Posterior cingulate gyrus (tissue), 11 donors: Measurements from ENCODE around the gene ARL3.
"Not testable (repeated sequence)": the region's sequence is repeated elsewhere in the genome, so short reads cannot be mapped to it uniquely, and the experiment has no call there.

ENCODE experiments used
- DNase-seq, 10 donors: peaks; one replicate each; pipeline versions ENCODE4 v3.0.0 to v3.0.0-alpha.2; 2020 to 2021; ENCODE audit warnings: mixed read lengths in 3 of 10
- intact Hi-C: fragments of 100-400 bp; cut with DNase I; formaldehyde crosslinking; loops from one replicate; pipeline ENCODE4 v1.15.1; 2023

Gene ARL3

DNA sequence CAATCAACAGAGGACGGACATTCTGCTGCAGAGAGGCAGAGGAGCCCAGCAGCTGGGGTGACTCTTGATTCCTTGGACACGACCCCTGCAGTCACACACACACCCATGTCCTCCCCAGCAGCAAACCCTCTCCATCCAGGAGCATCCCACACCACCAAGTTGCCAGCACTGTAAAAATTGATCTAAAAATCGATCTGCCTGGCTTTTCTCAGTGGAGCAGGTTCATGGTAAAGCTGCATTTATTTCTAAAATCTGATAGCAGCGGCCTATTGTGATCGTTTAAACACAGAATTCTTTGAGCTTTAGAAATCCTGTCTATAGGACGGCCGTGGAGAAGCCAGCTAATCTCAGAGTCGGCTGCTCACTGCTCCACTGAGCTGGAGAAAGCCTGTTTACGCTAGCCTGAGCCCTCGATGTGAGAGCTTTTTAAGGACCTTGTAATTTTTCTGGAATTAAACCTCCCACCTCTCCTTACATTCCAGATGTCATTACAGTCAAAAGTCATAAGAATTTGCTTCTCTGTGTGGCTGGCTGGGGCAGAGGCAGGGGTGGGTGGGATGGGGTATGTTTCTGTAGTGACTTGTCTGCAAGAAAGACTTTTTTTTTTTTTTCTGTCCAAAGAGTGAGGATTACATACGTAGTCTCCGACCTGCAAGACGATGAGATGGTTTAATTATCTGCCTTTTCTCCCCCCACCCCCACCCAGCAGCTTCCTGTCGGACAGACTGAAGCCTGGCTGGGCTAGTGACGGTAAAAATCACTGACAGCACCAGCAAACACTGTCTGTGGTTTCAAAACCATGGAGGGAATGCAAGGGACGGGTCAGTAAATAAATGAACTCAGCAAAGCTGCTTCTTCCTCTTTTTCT is 38.3 kb downstream of the ARL3 start:
- intact Hi-C loops, result loop anchor here (5.0 kb wide), 1 partner anchor 36 kb away; the partner anchor contains the start of genes ARL3 and SFXN2
- peak in 2 of 10 donors; percentile 59 to 72 for DNase-seq

DNA sequence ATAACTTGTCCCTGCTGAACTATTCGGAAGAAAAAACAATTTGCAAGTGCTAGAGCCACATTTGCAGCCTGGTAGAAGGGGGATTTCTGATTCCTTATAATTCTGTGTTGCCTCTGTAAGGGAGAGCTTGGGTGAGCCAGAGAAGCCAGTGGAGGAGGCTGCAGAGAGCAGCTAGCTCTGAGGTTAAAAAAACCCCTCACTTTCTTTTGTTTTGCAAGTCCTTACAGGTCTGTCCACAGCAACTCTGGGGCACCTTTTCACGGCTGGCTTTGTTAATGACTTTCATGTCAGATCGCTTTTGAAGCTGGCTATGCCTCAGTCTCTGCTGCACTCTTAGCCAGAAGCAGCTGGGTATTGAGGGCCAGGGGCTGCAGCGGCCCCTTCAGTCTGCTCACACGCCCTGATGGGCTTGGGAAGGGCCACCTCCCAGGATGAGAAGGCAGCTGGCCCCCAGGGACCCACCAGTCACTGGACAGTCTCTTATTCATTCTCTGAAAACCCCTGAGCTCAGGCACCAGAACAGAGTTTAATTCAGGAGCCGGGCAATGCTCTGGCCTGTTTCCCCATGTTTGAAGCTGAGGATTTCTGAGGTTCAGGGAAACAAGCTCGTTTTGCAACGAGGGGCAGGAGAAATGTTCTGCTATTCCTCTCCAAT is 39.1 kb downstream of the ARL3 start:
- peak in 2 of 10 donors; percentile 53 to 59 for DNase-seq
- intact Hi-C loops, result loop anchor here (5.0 kb wide), 1 partner anchor 37 kb away; the partner anchor contains the start of genes ARL3 and SFXN2

DNA sequence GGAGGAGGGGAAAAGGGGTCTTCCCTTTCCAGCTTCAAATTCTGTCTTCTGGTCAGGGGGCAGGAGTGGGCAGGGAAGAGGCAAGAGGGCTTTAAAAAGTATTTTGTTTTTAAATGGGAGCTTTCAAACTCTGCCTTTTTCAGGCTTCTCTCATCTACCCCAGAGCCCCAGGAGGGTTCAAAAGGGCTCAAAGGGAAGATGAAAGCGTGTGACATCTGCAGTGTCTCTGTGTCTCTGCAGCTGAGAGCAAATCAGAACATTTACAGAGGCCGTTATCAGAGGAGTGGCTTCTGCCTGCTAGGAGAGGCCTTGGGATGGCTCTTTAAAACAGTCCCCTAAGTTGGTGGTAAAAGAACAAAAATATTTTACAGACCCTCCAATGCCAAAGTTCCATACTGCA is 39.6 kb downstream of the ARL3 start:
- peak in 1 of 10 donors; percentile 42 for DNase-seq
- intact Hi-C loops, result no loop called here

DNA sequence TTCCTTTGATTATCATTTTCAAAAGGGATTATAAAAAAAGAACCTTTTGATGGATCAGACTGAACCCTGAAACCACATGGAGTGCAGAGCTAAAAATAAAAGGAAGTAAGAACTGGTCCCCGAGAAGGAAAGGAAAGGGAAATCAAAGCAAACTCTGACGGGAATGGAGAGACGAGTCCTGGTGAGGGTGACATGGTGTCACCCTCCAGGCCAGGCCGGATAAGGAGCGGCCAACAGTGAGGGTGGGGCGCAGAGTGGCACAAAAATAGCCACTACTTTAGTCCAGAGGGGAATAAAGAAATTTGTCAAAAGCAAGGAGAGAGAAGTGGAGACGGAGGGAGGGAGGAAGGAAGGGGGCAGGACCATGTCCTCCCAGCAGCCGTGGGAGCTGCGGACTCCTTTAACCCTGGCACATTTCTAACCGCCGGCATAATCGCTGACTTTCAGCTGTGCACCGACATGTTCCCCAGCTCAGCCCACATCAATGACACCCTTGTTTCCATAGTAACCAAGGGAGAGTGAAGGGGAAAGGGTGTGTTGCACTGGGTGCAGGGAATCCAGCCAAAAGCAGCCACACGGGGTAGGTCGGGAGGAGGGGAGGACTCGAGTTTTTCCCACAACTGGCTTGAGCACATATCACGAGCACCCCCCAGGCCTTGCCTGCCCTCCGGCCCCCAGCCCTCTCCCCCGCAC is 40.2 kb downstream of the ARL3 start:
- DNase-seq, result peak in 9 of 10 donors; percentile 40 to 93 (median 60)
- intact Hi-C loops, result no loop called here

DNA sequence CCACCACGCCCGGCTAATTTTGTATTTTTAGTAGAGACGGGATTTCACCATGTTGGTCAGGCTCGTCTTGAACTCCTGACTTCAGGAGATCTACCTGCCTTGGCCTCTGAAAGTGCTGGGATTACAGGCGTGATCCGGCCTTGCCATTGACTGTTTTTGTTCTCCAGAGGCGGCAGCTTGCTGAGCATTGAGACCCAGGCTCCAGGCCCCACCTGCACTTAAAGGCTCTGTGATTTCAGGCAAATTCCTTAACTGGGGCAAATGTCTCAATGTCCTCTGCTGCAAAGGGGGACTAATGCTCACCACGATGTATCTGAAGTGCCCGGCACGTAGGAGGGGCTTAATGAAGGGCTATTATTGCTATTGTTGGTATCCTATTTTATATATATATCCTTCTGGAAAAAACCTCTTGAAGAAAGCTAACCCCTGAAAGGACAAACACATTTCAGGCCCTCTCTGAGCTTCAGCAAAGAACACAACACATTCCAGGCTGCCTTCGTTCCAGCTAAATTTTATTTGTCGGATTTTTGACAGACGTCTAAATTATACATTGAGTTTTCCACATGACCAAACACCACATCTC is 40.9 kb downstream of the ARL3 start:
- peak in 2 of 10 donors; percentile 31 to 59 for DNase-seq
- intact Hi-C loops, result no loop called here

DNA sequence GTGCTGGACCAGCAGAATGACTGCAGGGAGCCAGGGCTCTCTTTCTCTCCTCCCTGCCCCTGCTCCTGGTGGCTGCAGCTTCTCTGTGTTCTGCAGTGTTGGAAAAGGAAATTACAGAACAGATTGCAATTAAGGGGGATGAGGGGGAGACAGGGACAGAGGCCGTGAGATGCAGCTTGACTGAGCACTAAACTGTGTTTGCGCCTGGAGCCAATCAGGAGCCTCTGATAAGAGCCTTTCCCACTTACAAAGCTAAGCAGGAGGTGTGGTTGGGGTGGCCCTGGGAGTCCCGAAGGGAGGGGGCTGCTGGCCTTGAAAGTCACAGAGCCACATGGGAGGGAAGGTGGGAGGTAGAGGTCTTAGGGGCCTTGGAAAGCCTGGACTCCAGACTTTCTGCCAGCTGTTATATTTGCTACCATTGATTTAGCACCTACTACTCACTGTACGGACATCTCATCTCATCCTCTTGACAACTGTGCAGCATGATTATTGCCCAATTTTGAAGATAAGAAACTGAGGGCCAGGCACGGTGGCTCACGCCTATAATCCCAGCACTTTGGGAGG is 43.2 kb downstream of the ARL3 start:
- intact Hi-C loops, result no loop called here
- DNase-seq, result peak in 3 of 10 donors; percentile 14 to 72 (median 29)

DNA sequence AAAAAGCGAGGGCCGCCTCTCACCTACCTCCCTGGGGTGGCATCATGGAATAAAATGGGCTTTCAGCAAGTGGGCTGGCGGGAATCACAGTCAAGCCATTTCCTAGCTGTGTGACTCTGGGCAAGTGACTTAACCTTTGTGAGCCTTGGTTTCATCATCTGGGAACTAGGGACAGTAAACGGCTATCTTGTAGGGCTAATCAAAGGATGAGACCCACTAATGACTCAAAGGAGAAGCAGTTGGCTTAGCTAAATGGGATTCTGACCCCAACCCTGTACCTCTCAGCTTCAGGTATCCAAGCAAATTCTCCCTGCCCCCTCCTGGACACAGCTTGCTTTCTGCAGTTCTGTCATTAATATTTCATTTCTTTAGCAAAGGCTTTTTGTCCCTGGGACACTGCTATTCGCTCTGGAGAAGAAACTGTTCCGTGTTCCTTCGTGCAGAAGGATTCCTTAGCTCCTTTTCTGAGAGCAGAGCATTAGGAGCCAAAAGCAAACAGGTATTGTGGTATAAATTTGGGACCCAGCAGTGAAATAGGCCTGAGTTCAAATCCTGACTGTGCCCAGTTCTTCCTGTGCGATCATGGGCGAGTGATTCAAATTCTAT is 44.0 kb downstream of the ARL3 start:
- peak in 2 of 10 donors; percentile 4 to 9 for DNase-seq
- intact Hi-C loops, result no loop called here

DNA sequence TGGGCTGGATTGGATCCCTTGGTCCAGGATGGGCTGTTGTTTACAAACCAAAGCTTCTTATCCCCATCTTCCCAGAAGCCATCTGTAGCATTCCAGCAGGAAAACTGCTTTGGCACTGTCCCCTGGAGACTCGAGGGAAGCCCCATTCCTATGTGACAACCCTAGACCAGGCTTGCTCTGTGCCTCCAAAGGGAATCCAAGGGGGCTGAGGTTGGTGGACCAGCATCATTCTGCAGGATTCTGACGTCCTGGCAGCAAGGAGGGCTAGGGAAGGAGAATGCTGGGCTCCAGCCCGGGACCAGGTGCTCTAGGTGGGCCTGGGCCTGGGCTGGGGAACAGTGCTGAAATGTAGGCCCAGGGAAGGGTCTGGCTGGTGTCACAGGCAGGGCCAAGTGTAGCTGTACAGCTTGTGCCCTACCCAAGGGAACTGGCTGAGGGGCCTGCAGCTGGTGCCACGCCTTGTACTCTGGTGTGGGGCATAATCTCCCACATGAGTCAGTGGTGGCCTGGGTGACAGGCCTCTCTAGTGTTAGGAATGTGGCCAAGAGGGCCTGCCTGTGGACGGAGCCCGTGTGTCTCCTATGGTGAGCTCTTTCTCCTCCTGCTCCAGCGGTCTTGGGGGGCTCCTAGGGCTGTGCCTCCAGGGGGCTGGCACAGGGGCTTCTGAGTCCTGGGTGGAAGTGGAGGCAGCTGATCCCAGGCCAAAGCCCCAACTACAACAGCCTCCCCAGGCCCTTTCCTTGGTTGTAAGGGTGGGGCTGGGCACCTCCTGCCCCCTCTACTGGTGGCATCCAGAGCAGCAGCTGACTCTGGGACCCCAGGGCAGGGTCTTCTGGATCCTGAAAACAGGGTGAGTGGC is 44.8 kb downstream of the ARL3 start:
- intact Hi-C loops, result no loop called here
- peak in 3 of 10 donors; percentile 53 to 89 (median 75) for DNase-seq

DNA sequence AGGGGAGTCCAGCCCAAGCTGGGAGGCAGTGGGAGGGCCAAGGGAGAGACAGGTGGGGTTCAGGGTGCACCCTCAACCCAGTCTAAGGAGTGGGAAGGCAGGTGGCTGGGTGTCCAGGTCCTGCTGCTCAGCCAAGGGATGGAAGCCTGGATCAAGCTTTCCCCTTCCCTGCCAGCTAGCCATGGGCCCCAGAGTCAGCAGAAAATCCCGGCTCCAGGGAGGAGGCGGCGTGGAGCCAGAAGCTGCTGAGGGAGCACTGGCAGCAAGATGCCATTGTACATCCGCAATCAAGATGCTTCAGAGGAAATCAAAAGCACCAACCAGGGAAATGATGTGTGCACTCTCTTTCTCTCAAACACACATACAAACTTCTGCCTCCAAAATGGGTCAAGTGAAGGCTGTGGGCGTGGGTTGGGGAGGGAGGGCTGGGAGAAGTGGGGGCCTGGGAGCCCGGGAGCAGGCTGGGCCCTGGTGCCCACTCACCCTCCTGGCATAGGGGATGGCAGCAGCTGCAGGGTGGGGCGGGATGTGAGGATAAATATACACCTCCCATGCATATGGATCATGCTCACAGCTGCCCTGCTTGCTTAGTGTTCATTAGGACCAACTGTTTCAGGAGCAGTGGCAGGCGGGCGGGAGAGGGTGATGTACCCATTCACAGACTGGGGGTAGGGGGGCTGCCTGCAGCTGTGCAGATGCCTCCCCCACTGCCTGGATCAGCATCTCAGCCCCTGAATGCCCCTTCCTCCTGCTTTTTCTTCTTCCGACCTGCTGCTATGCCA is 45.7 kb downstream of the ARL3 start:
- DNase-seq, result peak in 8 of 10 donors; percentile 21 to 94 (median 70)
- intact Hi-C loops, result no loop called here

DNA sequence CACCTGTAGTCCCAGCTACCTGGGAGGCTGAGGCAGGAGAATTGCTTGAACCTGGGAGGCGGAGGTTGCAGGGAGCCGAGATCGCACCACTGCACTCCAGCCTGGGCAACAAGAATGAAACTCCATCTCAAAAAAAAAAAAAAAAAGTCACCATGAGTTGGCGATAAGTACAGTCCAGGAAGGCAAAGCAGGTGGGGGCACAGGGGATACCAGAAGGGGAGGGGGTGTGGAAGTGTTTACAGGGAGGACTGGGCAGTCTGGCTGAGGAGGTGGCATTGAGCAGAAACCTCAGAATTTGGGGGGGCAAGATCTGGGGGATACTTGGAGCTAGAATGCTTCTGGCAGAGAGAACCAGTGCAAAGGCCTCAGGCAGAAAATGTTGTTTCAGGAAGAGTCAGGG is 46.8 kb downstream of the ARL3 start:
- intact Hi-C loops, result not testable (repeated sequence)
- peak in 1 of 10 donors; percentile 19 for DNase-seq

DNA sequence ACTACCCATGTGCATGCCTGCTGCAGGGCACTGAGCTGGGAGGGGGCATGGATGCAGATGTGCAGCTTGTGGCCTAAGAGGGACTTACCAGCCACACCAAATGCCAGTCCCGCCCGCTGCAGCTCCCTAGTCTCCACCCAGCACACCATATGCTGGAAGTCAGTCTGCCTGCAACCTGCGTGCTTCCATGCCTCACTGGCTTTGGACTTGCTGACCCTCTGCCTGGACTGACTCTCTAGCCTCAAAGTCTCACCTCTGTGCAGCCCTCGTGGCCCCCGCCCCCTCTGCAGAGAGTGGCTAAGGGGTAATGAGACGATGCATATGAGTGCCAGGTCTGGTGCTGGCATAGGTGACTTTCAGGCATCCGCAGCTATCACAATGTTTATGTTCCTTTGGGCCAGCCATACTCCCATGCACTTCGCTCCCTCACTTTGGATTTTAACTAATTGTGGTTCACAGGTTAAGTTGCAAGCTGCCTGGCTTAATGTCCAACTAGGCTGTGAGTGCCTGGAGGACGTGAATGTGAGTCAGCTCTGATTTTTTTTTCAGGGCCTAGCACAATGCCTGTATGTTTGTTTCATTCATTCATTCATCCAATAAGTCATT is 48.2 kb downstream of the ARL3 start:
- peak in 2 of 10 donors; percentile 62 to 76 for DNase-seq
- intact Hi-C loops, result no loop called here

DNA sequence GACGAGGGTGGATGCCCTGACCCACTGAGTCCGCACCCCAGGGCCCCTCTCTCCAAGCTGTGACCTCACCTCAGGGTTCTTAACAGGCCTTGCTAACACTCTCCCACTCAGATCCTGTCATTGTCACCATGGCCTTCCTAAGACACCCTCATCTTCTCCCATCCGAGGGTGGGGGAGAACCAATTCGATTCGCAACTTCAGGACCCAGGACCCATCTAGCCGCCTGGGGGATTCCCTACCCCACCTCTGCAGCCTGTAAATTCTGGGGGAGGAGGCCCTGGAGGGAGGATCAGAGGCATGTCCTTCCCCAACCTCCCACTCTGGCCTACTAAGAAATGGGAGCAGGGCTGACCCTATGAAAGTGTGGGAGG is 52.6 kb downstream of the ARL3 start:
- no peak for DNase-seq
- intact Hi-C loops, result no loop called here

DNA sequence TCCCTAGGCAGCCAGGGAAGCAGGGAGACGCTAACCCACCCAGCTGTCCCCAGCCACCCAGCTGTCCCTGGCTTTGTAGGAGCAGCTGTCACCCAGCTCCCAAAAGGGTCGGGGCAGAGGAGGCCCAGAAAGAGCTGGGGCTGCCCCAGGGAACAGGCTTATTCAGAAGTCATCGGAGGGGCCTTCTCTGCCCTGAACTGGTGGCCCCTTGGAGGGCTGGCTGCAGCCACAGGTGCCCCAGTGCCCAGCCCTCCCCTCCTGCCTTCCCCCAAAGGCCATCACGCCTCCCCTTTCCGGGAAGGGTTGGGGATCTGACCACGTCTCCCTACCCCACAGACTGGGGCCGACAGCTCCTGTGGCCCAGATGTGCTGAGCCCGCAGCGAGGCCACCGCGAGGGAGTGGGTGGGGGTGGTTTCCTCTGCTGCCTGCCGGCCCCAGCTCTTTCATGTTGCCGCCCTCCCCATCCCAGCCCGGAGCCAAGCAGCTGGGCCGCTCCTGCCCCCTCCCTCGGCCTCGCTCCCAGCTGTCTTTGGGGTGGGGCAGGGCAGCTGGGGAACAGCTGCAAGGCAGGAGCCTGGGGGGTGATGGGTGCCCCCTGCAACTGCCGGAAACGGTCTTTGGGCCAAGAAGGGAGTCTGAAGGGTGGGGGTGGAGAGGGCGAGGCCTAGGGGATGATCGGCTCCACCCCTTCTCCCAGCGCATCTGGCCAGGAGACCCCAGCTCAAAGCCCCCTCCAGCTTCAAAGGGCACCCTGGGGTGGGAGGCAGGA is 53.1 kb downstream of the ARL3 start:
- peak in 8 of 10 donors; percentile 48 to 96 (median 62) for DNase-seq
- intact Hi-C loops, result no loop called here

DNA sequence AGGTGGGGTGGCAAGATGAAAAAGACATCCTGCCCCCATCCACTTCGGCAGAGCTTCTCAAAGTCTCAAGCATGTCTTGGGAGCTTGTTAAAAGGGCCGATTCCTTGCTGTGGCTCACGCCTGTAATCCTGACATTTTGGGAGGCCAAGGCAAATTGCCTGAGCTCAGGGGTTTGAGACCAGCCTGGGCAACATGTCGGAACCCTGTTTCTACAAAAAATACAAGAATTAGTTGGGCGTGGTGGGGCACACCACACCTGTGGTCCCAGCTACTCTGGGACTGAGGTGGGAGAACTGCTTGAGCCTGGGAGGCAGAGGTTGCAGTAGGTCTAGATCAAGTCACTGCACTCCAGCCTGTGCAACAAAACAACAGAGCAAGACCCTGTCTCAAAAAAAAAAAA is 55.4 kb downstream of the ARL3 start:
- peak in 1 of 10 donors; percentile 63 for DNase-seq
- intact Hi-C loops, result no loop called here

DNA sequence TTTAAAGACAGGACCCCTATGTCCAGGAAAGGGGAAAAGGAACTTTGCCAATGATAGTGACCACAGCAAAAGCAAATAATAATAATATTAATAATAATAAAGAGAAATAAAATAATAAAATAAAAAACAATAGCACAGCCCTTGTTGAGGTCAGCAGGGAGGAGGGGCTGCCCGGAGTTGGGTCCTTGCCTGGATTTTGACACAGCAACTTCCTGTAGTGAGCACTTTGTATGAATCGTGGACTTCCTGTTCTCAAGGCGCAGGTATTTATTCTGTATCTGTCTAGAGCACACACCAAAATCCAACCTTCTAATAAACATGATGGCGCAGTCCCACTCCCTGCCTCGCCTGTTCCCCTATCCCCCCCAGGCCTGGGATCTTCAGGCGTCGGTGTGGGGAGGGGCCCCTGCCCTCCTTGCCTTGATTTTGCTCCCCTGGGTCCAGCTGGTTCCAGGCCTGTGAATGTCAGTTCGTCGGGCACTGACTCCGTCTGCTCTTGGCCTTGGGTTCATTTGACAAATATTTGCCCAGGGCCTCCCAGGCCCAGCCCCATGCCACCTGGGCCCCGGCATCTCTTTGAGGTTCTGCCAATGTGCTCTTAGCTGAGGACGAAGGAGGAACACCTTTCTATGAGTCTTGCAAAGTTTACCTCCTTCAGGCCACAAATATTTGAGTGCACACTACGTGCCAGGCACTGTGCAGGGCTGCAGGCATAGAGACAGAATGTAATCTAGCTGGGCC is 56.0 kb downstream of the ARL3 start:
- intact Hi-C loops, result no loop called here
- peak in 1 of 10 donors; percentile 63 for DNase-seq

DNA sequence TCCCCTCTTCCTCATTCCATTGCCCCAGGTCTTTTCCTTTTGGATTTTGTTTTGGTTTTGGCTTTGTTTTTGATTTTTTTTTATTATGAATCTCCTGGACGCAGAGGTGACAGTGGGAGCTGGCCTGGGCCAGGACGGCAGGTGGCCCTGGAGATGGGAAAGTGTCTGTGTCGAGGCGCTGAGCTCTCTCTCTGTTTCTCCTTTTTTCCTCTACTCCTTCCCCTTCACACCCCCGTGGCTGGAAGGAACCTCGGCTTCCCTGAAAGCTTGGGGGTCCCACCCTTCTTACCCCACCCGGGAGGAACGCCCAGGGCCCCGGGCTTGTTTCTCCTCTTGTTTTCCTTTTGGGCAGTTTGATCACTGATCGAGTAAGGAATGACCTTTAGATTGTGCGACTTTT is 56.7 kb downstream of the ARL3 start:
- intact Hi-C loops, result no loop called here

More for the DNA sequence above, 56.7 kb downstream of the ARL3 start:
- peak in 1 of 10 donors; percentile 52 for DNase-seq
